Amniotic stem cell (primary cell): Measurements from ENCODE around the gene PBX3.
"Not testable (repeated sequence)": the region's sequence is repeated elsewhere in the genome, so short reads cannot be mapped to it uniquely, and the experiment has no call there.

Source experiments
- DNase-seq: peaks from one replicate; lab custom pipeline; 2025; lab: John Stamatoyannopoulos, UW

The PBX3 gene

GRCh38 chr9:125778538-125779219 lies 31.5 kb downstream of the PBX3 start:
- not testable (repeated sequence) for DNase-seq

- DNase-seq = not testable (repeated sequence)
Observed at GRCh38 chr9:125779220-125779565, 32.0 kb downstream of the PBX3 start.

GRCh38 chr9:125782718-125783117 lies 35.5 kb downstream of the PBX3 start:
- no peak for DNase-seq

GRCh38 chr9:125784286-125785049 lies 37.3 kb downstream of the PBX3 start:
- no peak for DNase-seq

GRCh38 chr9:125785248-125785751 lies 38.1 kb downstream of the PBX3 start:
- no peak for DNase-seq

GRCh38 chr9:125787715-125788114 lies 40.5 kb downstream of the PBX3 start:
- DNase-seq = no peak

- DNase-seq = no peak
Observed at GRCh38 chr9:125789196-125789595, 42.0 kb downstream of the PBX3 start.

- DNase-seq = no peak
Observed at GRCh38 chr9:125794708-125795107, 47.5 kb downstream of the PBX3 start.

GRCh38 chr9:125795970-125796596 lies 48.9 kb downstream of the PBX3 start:
- DNase-seq = no peak

GRCh38 chr9:125797930-125798329 lies 50.8 kb downstream of the PBX3 start:
- no peak for DNase-seq

GRCh38 chr9:125803526-125803925 lies 56.4 kb downstream of the PBX3 start:
- no peak for DNase-seq

- no peak for DNase-seq
Observed at GRCh38 chr9:125805057-125805456, 57.9 kb downstream of the PBX3 start.

- no peak for DNase-seq
Observed at GRCh38 chr9:125805586-125805985, 58.4 kb downstream of the PBX3 start.

- DNase-seq = no peak
Observed at GRCh38 chr9:125807079-125807478, 59.9 kb downstream of the PBX3 start.

- DNase-seq = no peak
Observed at GRCh38 chr9:125810161-125810560, 63.0 kb downstream of the PBX3 start.

- DNase-seq = no peak
Observed at GRCh38 chr9:125811002-125811401, 63.8 kb downstream of the PBX3 start.

- no peak for DNase-seq
Observed at GRCh38 chr9:125812403-125812802, 65.2 kb downstream of the PBX3 start.

- no peak for DNase-seq
Observed at GRCh38 chr9:125815568-125815967, 68.4 kb downstream of the PBX3 start.

- DNase-seq = no peak
Observed at GRCh38 chr9:125816321-125816720, 69.1 kb downstream of the PBX3 start.

- DNase-seq = no peak
Observed at GRCh38 chr9:125820100-125820804, 73.1 kb downstream of the PBX3 start.

- DNase-seq = no peak
Observed at GRCh38 chr9:125821078-125821477, 73.9 kb downstream of the PBX3 start.

- no peak for DNase-seq
Observed at GRCh38 chr9:125822160-125822559, 75.0 kb downstream of the PBX3 start.
